IPS-NIHi11 (cell line): ENCODE results near the gene BPIFA2.

Experiments used
- DNase-seq: peaks from one replicate; pipeline ENCODE4 v3.0.0; 2012; ENCODE audit warnings: mixed read lengths, low spot score

Gene BPIFA2

GRCh38 chr20:33202451-33202850 lies 34.5 kb downstream of the BPIFA2 start:
- no peak for DNase-seq

- DNase-seq = no peak
Observed at GRCh38 chr20:33203444-33203843, 35.5 kb downstream of the BPIFA2 start.

DNA sequence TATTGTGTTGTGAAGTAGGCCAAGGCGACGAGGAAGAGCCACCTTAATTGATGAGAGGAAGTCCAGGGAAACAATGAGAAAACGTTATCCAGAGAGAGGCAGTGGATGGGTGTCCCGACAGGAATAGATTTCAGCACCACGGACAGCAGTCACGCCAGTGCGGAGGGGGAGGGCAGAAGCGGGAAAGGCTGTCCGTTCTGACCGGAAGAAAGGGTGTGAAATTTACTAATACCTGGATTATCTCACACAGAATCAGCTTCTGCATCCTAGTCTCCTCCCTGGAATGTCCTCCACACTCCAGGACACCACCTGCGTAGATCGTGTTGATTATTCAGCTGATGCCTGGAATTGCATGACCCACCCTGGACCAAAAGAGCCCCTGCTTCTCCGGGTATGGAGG lies 41.8 kb downstream of the BPIFA2 start:
- DNase-seq = peak; percentile 89

DNA sequence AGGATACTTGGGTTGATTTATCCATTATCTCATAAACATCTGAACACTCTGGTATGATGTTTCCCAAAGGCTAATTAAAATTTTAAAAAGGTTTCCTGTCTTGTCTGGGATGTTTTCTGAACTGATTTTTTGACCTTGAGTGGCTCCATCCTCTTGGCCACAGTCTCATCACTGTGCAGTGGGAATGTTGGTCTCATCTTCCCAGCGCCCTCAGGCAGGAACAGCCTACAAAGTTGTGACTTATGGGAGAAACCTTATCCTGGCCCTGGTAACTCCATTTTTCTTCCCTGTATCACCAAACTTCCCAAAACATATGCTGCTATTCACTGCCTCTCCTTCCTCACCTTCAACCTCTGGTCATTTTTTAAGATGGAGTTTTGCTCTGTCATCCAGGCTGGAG lies 42.4 kb downstream of the BPIFA2 start:
- no peak for DNase-seq

DNA sequence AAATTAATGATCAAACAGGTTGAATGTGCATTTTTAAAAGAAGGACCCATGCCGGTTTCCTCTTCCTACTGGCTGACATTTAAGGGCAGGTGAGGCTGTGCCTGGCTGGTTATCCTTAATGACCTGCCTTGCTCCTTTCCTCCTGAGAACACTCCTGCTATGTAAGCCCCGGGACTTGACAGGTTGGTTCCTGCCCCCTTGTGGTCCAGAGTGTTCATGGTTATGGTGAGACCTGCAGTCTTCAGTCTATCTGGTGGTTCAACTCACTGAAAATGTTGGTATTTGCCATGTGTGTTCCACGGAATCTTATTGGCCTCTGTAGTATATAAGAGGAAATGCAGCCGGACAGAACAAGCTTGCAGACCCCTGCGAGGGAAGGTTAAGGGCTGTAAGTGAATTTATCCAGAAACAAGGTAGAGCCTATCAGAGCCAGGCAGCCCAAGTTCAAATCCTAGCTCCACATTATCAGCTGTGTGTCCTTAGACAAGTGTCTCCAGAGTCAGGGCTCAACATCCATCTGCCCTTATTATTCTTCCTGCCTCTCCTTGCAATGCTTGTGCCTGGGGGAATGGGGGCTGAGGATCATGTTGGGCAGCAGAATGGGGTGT lies 44.0 kb downstream of the BPIFA2 start:
- peak; percentile 81 for DNase-seq

GRCh38 chr20:33217052-33217451 lies 49.1 kb downstream of the BPIFA2 start, which contains the start of gene BPIFA3:
BPIFA3 (plus strand) TSS chr20:33217352; CDS start chr20:33217537, 185 bp downstream.
- DNase-seq = no peak

GRCh38 chr20:33224399-33224798 lies 56.4 kb downstream of the BPIFA2 start:
- DNase-seq = no peak

DNA sequence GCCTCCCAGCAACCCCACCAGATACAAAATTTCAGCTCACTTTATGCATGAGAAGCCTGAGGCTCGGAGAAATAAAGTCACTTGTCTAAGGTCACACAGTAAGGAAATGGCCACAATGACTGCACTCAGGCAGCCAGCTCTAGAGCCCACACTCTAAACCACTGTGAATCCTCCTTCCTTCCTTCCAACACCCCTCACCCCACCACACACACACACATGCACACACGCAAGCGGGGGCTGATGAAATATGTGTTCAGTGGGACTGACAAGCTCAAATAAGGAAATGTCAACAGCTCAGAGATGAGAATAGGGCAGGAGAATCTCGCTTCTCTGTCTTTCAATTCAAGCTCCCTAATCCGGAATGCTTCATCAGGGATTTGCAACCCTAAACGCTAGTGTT lies 61.9 kb downstream of the BPIFA2 start:
- DNase-seq = no peak
